IPS-20b (cell line): Measurements from ENCODE around the gene METTL3.

Experiments used
- H3K27ac ChIP-seq: one replicate; pipeline ENCODE4 v1.5.1; 2013; ENCODE audit warnings: low read length
- H3K27me3 ChIP-seq: 2 replicates; pipeline ENCODE4 v1.6.1; 2013; ENCODE audit warnings: mild to moderate bottlenecking, low read length, inconsistent platforms; ENCODE audit not compliant: insufficient read depth
- H3K36me3 ChIP-seq: 2 replicates; pipeline ENCODE4 v1.6.1; 2013; ENCODE audit warnings: low read depth, mild to moderate bottlenecking, inconsistent platforms, low read length, moderate library complexity; ENCODE audit not compliant: insufficient read depth
- H3K4me1 ChIP-seq: 2 replicates; pipeline ENCODE4 v1.6.1; 2013; ENCODE audit warnings: mild to moderate bottlenecking, control low read depth, inconsistent platforms, low read length, moderate library complexity; ENCODE audit not compliant: insufficient read depth
- H3K4me3 ChIP-seq: 2 replicates; pipeline ENCODE4 v1.5.1; 2013; ENCODE audit warnings: mild to moderate bottlenecking, low read length, inconsistent platforms
- H3K9ac ChIP-seq: 2 replicates; pipeline ENCODE4 v1.6.1; 2013; ENCODE audit warnings: low read depth, mild to moderate bottlenecking, inconsistent platforms, low read length, moderate library complexity
- H3K9me3 ChIP-seq: 2 replicates; pipeline ENCODE4 v1.6.1; 2013; ENCODE audit warnings: mild to moderate bottlenecking, low read depth, low read length, inconsistent platforms; ENCODE audit not compliant: insufficient read depth

The METTL3 gene

DNA sequence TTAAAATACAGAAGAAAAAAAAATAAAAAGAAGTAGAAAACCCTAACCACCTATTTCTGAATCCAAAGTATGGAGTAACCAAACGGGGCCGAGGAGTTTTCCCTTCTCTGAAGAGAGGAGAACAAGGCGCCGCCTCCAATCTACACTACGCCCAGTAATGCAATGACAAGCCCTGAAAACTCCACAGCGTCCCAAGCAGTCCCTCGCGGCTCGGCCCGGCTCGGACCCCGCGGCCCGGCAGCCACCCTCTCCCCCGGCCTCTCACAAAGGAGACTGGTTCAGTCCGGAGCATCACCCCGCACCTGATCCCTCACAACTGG lies 55.6 kb downstream of the METTL3 start:
- Histone ChIP-seq H3K27ac (peak overlapping the region; percentile 69), H3K27me3 (no peaks in the 10 kb centered on the region), H3K4me1 (no peaks in the 10 kb centered on the region; the same call in 1 of the 2 replicates), H3K4me3 (peak overlapping the region; percentile 92), H3K36me3 (peaks cover 33% of the 10 kb centered on the region), H3K9ac (peak overlapping the region; percentile 94), H3K9me3 (no peaks in the 10 kb centered on the region)

GRCh38 chr14:21454843-21455544 lies 56.1 kb downstream of the METTL3 start:
- peaks cover 31% of the 10 kb centered on the region for H3K36me3 ChIP-seq
- H3K9me3 ChIP-seq: no peaks in the 10 kb centered on the region
- peak overlapping the region; percentile 94 for H3K9ac ChIP-seq
- H3K27ac ChIP-seq: no peak overlapping the region
- no peaks in the 10 kb centered on the region for H3K27me3 ChIP-seq
- no peaks in the 10 kb centered on the region; the same call in 1 of the 2 replicates for H3K4me1 ChIP-seq
- peak overlapping the region; percentile 92 for H3K4me3 ChIP-seq

DNA sequence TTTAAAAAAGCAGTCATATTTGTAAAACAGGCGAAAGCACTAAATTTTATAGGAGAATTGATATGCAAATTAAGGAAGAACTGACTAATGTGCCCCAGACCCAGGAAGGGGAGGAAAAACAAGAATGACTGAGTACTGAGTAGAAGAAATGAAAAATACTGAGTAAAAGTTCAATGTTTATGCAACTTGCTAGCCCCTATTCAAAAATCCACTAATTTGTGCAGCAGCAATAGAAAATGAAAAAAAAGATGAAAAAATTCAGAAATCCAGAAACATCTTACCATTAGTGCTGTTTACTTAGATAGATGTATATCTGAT lies 61.3 kb downstream of the METTL3 start:
- no peaks in the 10 kb centered on the region for H3K27me3 ChIP-seq
- no peaks in the 10 kb centered on the region for H3K9me3 ChIP-seq
- no peaks in the 10 kb centered on the region; the same call in 1 of the 2 replicates for H3K4me1 ChIP-seq
- no peak overlapping the region for H3K9ac ChIP-seq
- H3K36me3 ChIP-seq: peaks cover 16% of the 10 kb centered on the region
- no peak overlapping the region for H3K4me3 ChIP-seq
- no peak overlapping the region for H3K27ac ChIP-seq
